Stimulated activated CD8-positive, alpha-beta memory T cell treated with anti-CD3 and anti-CD28 coated beads, Interleukin-4, amount 100 ng/mL, for 1 hour (primary cell): ENCODE measurements around the gene MAP1LC3B.

Experiments used
- DNase-seq, 2 donors: peaks; one replicate each; pipeline ENCODE4 v3.0.0-alpha.2; 2020; ENCODE audit warnings: low read depth in 2 of 2, low spot score in 1 of 2

MAP1LC3B gene

DNA sequence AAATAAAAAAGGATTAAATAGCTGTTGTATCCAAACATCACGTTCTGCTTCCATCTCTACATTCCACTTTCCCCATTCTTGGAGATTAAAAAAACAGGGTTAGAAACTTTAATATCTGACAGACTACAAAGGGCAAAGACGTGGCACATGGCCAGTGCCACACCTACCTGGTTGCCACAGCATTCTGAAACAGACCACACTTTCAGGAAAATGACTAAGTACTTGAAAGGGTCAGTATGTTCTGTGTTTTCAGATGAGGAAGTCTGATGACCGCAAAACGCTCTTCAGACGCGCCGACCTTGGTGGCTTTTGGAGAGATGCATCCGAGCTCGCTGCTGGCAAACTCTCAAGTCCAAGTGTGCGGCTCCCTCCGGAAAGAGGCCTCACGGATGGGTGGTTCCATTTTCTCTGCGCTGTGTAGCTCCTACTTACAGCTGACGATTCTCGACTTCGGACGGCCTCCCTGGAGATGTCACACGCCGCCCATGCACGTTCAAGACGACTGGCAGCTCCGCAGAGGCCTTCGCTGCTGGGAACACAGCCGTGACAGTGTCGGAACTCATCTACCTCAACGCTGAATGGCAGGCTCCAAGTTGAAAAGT, 15.5 kb downstream of the MAP1LC3B start:
- DNase-seq: no peak

DNA sequence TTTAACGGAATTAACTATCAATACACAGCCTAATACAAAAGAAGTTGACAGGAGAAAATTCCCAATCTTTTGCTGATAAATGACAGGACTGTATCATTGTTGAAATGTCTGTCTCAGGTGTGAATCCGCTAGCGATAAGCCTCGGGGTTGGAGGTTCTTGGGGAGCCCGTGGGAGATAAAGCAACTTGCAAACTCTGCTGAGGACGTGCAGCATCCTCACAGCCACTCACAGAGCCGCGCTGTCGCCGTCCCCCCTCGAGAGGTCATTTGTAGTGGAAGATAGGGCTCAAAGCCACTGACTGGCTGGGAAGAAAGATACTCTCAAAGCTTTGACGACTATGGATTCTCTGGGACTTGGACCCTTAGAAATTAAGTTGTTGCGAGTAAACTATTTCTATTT, 17.0 kb downstream of the MAP1LC3B start:
- no peak for DNase-seq

DNA sequence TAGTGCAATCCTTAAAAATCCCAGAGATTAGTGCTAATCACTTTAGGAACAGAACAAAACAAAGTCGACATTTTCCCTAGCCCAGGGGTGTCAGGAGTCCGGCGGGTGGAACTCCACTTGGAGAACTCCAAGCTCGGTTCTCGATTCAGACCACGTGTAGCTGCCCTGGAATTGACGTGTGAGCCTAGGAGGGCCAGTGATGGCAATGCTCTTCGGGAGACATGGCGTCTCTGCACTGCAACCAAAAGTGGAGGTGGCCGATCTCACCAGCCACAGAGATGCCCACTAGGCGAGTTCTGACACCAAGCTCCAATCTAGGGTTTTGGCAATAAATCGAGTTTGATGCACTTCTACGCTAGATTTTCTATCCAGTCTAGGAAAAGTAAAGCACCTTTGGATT, 17.6 kb downstream of the MAP1LC3B start:
- DNase-seq: no peak

DNA sequence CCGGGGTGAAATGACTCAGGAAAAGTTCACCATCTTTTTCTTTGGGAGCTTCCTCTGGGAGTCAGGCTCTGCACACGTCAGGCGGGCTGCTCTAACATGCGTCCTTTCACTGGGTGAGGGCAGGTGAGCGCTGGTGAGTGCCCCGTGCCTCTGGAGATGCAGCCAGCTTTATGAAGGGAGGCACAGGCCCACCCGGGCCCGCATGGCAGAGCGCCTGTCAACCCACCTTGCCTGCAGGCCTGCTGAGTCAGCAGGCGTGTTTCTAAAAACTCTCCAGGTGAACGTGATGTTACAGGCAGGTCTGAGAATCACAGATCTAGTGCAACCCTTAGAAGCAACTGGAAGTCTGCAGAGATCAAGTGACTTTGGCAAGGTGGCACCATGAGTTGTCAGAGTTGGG, 18.4 kb downstream of the MAP1LC3B start:
- no peak for DNase-seq

DNA sequence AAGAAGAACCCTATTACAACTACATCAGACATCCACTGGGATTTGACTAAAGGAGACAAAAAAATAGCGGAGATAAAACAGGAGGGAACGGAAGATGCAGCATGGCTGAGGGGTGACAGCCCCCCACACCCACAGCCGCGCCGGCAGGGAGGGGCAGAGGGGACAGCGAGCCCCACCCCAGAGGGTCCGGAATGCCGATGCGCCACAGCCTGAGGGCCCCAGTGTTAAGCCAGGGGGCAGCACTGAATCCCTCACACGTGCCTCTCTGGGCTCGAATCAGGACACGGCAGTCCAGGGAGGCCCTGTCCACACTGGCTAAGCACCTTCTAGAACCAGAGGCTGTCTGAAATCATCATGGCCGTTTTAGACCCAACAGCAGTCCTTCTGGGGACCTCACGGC, 18.8 kb downstream of the MAP1LC3B start:
- no peak for DNase-seq

DNA sequence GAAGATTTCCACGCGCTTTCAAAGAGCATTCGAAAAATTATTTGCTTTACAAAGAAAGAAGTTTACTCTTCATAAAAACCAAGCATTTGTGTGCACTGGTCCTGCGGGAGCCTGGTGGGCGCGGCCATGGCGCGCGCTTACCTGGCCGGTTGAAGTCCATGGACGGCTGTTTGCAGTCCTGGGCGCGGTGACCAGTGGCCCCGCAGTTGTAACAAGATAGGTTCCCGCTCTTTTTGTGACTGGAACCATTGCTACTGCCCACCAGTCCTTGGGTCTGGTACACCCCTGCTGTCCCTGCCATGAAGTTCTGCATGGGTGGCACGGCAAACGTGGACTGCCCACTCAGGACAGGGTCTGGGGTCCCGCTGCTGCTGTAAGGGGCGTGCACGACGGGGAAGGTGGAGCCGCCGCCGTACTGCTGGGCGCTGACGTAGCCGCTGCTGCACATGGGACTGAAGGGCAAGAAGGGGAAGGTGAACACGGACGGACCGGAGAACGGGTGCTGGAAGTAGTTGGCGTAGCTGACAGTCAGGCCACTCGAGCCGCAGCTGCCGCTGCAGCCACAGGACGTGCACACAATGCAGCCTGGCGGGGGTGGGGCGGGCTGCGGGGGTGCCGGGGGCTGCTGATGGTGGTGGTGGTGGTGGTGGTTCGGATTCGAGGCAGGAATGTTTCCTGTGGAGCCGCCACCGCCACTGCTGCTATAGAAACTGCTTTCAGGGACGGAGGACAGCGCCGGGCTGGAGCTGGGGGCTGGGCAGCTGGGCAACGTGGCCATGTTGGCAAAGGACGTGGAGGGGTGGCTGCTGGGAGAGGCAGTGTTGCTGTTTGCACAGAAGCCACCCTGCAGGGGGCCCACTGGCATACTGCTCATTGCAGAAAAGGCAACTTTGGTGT, 19.5 kb downstream of the MAP1LC3B start:
- DNase-seq: no peak

DNA sequence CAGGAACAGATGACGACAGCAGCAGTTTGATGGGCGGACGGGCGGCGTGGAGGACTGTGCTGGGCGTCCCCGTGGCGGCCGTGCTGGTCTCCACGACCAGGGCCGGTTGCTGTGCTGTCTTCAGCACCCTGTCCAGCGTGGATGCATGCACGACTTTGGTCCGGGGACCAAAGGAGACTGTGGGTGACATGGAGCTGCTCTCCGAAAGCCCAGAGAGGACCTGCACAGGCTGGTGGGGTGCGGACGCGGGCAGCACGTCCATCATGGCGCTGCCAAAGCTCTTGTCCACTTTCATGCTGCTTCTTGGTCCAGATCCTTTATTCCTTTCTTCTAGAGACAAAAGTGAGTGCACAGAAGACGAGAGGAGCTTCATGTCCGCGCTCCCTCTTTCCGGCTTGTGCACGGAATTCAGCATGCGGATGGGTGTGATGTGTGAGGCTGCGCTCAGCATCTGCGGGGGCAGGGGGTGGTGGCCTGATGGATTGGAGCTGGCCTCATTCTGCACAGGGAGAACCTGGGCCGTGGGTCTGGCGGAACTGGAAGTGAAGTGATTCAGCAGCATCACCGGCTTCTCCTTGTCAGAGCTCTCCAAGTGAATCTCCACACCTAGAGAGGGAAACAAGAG, 20.3 kb downstream of the MAP1LC3B start:
- no peak for DNase-seq

DNA sequence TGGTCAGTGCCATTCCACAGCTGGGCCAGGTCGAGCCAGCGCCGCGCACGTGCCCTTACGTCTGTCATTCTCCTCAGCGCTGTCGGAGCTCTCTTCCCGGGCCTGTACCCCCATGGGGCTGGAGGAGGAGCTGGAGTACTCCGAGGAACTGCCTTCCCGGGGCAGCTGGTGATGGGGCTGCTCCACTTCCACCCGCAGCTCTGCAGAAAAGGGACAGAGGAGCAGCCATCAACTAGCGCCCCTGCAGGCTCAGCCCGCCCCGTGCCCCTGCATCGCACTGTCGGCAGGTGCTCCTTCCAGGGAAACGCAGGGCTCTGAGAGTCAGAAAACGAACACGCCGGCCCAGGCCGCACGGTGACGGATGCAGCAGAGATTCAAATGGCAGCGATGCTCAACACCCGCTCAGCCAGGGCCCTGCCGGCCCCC, 20.9 kb downstream of the MAP1LC3B start:
- DNase-seq: no peak

DNA sequence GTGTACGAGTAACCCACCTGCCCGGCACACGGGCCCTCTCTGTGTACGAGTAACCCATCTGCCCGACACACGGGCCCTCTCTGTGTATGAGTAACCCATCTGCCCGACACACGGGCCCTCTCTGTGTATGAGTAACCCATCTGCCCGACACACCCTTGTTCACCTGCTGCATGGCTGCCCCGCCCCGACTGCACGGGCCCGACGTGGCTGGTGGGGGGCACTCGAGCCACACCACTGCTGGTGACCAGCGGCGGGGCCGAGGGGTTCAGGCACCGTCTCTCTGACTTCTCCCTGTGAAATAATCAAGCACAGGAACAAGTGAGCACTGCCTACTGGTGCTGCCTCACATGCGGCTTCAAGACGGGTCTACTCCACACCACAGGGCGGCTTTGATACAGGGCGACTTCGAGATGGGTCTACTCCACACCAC, 22.1 kb downstream of the MAP1LC3B start:
- DNase-seq: no peak

DNA sequence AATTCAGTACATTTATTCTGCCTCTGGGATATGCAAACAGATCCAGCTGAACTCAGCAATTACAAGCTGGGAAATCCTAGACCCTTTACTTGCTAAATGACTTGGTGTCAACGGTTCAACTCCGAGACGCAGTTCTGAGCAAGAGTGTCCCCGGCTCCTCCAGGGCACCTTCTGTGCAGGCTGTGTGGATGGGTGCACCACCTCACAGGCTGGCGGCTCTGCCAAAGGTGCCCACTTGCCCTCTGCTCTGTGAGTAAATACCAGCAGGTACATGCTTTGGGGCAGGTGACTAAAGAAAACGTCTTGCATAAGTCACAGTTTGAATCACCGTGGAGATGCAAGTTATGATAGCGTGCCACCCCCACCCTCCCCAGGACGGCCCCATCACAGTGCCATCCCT, 23.3 kb downstream of the MAP1LC3B start:
- DNase-seq: no peak

DNA sequence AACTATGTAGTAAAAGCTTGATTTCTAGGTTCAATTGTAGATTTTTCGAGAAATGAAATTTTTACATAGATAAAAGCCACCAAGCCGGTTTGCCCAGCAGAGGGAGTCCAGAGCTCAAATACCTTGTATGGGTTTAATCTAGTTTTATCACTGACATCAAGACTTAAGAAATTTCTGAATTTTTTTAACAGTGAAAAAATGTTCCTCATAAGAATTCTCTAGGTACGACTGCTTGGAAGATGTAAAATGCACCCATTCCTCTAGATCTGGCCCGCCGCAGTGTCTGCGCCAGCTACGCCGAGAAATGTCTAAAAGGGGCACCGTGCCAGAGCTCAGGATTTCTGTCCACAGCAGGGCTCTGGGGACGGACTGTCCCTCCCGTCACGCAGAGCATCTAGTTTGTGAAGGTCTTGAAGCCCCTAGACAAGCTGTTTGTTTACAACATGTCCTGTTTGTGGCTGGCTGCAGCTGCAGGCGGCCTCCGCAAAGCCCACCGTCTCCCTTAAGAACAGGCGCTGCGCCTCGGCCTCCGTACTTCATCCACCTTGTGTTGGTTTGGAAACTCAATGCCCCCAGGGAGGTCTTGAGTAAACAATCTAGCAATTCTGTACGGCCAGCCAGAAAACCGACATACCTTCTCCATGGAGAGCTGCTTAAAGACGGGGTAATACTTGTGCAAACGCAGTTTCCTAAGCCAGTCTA, 24.8 kb downstream of the MAP1LC3B start:
- DNase-seq: no peak

DNA sequence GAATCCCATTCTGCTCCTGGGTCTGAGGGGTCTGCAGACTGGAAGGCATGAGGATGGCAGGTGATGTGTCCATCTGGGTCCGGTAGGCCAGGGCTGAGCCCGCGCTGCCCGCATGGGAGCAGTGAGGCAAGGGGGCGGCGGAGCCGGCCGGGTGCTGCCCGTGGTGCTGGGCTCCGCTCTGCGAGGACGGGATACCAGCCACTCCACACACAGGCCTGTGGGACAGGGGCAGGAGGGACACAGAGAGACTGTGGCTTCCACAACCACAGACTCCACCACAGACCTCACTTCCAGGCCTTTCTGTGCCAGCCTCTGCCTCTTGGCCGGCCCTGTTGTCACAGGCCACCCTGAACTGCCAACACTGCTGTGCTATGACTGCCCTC, 25.4 kb downstream of the MAP1LC3B start:
- DNase-seq: no peak

DNA sequence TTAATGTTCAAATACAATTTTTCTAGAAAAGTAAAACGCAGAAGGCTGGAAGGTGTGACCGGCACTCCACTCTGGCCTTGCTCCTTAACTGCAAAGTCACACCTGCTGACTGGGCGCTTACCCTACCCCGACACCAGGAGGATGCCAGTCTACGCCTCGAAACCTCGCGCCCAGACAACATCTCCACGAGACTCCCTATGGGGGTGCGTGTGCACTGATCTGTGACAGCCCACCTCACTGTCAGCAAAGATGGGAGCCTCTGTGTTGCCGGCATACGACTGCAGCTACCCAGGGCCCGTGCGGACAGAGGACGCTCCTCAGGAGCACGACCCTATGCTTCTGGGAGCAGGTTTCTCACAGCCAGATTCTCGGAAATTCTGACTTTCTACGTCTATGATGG, 26.1 kb downstream of the MAP1LC3B start:
- no peak for DNase-seq

DNA sequence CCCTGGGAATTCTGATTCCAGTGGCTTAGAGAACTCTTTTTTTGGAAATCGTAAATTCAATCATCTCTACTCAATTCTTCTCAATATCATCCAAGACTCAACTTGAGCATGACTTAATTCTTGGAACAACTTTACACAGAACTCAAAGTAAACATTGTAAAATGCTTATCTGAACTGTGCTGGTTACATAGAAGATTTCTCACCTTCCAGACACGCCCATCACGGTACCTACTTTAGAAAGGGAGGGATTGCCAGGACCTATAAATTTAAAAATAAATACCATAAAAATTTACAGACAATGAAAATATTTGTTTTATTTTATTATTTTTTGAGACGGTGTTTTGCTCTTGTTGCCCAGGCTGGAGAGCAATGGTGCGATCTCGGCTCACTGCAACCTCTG, 26.5 kb downstream of the MAP1LC3B start:
- no peak for DNase-seq

DNA sequence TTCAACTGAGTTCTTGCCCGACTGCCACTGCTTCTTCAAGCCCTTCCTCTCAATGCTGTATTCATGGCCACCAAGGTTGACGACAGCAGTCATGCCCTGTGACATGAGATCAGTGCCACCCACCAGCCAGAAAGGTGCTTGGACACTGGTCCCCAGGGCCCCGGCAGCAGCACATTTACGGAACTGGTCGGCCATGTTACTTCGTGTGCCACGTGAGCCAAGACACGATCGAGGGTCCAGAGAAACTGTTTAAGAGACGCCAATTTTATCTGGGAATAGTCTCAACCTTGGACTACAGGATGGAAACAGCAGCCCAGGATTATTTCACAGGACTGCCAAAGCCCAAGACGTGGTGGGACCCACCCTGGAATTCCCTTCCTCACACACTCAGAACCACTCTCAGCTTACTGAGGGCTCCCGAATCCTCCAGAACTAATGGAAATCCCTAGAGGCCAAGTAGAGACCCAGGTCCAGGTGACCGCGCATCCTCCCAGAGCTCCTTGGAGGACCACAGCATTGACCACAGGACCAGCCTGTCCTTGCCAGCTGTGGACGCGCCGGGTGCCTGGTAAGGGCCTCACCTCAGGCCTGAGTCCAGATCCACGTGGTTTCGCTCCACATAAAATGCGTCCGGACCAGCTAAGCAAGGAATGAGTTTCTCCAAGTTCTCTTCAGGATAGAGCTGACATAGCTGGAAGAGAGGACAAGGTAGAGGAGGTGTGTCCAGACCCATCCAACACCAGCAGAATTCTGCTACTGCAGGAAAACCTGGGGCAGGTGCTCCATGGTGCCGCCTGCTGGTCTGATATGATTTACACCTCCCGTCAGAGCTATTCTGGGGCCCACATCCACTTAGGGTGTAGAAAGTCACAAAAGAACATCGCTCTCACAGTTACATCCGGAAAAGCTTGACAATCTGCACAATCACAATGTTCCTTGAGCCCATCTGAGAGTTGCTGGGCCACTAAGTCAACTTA, 28.2 kb downstream of the MAP1LC3B start:
- DNase-seq: no peak

DNA sequence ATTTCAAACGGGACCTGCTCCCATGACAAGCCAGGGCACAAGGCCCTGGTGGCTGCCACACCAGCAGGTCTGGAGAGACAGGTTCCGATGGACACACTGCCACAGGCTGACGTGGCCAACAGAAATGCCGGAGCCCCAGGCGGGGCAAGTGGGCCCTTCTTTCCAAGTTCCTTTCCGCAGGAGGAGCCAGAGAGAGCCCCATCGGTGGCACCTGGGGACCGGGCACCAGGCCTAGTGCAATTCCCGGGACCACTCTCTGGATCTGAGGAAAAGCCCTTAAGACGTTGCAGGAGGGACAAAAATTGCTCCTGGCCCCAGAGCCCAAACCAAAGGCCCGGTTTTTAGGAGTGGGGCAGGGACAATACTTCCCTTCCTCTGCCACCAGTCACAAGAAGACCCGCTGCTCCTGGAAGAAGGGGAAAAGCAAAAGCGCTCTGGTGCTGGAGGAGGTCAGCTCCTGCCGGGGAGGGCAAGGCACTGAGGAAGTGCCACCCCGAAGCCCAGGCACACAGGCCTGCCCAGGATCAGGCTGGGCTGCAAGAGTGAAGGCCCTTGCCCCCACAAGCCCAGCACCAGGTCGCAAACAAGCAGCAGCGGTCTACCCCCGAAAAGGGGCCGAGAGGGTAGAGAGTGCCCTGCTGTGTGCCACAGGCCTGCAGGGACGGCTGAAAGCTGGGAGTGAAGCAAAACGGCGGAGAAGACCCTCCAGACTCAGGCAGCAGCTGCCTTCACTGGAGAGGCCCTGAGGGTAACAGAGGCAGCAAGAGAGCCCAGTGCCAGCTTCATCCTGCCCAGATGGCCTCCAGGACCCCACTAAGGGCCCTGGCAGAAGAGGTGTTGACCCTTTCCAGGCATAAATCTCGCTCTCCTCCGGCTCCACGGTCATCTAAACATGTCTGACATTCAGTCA, 29.1 kb downstream of the MAP1LC3B start:
- DNase-seq: no peak

DNA sequence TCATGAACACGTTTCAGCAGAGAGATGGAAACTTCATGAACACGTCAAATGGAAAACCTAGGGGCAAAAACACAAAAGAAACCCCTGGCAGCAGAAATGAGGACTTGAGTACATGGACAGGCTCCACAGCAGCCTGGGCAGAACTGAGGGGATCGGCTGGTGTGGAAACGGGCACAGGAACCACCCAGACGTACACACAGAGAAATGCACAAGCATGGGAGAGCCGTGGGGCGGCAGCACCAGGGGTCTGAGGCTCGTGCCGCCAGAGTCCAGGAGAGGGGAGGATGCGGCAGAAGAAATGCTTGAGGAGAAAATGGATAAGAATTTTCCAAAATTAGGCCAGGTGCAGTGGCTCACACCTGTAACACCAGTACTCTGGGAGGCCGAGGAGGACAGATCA, 30.0 kb downstream of the MAP1LC3B start:
- DNase-seq: no peak

DNA sequence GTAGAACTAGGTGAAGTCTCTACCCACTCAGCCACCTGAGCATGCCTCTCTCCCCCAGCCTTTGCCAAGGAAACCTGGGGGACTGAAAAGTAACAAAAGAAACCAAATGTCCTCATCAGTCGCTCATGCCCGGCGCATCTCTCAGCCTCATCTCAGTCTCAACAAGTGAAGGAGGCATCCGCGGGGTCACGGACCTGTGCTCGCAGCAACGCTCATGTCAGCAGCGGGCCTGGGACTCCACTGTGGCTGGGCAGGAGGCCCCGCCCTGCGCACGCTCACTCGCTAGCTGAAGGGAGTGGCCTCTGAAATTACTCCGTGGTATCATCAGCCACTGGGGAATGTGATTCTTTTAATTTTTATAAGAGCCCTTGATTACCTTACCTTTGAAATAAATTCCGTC, 31.3 kb downstream of the MAP1LC3B start:
- DNase-seq: no peak

DNA sequence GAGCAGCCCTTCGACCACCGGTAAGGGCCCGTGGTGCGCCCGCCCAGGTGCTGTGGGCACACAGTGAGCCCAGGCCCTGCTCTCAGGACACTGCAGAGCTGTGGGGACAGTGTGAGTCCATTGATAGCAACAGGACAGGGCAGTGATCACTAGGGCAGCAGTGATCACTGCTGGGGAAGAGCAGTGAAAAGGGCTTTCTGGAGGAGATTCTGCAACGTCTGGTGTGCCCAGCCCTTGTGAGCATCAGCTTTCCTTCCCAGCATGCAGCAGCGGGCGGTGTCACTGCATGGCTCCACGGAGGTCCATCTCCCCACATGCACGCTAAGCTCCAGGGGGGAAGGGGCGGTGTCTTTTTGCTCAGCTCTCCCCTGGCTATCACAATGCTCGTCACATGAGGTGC, 32.1 kb downstream of the MAP1LC3B start:
- DNase-seq: no peak

DNA sequence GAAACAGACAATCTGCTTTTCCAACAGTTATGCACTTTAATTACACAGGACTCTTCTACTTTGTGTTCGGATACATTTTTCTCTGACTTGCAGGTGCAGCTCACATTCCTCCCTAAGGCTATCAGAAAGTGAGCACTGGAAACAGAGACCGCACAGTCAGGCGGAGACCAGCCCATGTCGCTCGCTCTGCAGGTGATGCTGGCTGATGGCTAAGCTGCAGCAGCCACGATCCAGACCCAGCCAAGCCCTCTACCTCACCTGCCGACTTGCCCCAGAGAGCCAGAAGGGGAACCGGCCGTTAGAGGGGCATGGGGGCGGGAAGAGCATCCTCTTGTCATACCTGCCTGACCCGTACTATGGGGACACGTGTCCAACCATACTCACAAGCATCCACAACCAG, 33.8 kb downstream of the MAP1LC3B start:
- no peak for DNase-seq
